D341Med (cell line): ENCODE data around the gene CHEK1.
"Not testable (repeated sequence)": the region's sequence is repeated elsewhere in the genome, so short reads cannot be mapped to it uniquely, and the experiment has no call there.

Source experiments
- DNase-seq: peaks from one replicate; pipeline ENCODE4 v3.0.0; 2012; ENCODE audit warnings: low spot score

Gene CHEK1

GRCh38 chr11:125701018-125701610 is 76.2 kb downstream of the CHEK1 start:
- DNase-seq: no peak

GRCh38 chr11:125701858-125702621 is 77.1 kb downstream of the CHEK1 start:
- no peak for DNase-seq

- DNase-seq: not testable (repeated sequence)
Observed at GRCh38 chr11:125704686-125705085, 79.7 kb downstream of the CHEK1 start.

- no peak for DNase-seq
Observed at GRCh38 chr11:125720781-125721180, 95.8 kb downstream of the CHEK1 start.

GRCh38 chr11:125724125-125724524 is 99.2 kb downstream of the CHEK1 start:
- DNase-seq: peak; percentile 35
